Measurements from ENCODE around the gene GTF2A1. TPM values are rescaled to one million over a fixed set of nuclear protein-coding genes. Genes with fewer than 3 reads are reported as not detected.

The GTF2A1 gene
- total and polyA plus RNA-seq, 2 donors from 2014 or later = 4.7 to 27.0 TPM

DNA sequence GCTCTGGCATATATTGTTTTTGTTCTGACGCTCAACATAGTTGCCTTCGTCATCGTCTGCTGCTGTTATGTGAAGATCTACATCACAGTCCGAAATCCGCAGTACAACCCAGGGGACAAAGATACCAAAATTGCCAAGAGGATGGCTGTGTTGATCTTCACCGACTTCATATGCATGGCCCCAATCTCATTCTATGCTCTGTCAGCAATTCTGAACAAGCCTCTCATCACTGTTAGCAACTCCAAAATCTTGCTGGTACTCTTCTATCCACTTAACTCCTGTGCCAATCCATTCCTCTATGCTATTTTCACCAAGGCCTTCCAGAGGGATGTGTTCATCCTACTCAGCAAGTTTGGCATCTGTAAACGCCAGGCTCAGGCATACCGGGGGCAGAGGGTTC is 77.0 kb downstream of the GTF2A1 start:
- intact Hi-C loops (cut with DNase I) = no loop called here
- Histone ChIP-seq H3K4me3 (ENCODE audit: low read length in 3 of 3) (no peak overlapping the region), H3K9me3 (ENCODE audit: control insufficient read depth in 2 of 3, insufficient read depth in 1 of 3, low read length in 3 of 3) (no peaks in the 10 kb centered on the region), H3K36me3 (ENCODE audit: control insufficient read depth in 2 of 3, insufficient read depth in 3 of 3, low read length in 3 of 3) (no peaks in the 10 kb centered on the region), H3K27me3 (ENCODE audit: control insufficient read depth, insufficient read depth, low read length) (no peaks in the 10 kb centered on the region), H3K9ac (ENCODE audit: low read length in 3 of 3) (no peak overlapping the region), H3K4me1 (ENCODE audit: control insufficient read depth in 2 of 3, insufficient read depth in 2 of 3, low read depth in 1 of 3, low read length in 3 of 3) (no peaks in the 10 kb centered on the region), H3K27ac (ENCODE audit: low read depth in 2 of 2, low read length in 2 of 2) (no peak overlapping the region)
- DNase-seq = no peak
- FAIRE-seq = no peak
- TF ChIP-seq, protein P1, sequence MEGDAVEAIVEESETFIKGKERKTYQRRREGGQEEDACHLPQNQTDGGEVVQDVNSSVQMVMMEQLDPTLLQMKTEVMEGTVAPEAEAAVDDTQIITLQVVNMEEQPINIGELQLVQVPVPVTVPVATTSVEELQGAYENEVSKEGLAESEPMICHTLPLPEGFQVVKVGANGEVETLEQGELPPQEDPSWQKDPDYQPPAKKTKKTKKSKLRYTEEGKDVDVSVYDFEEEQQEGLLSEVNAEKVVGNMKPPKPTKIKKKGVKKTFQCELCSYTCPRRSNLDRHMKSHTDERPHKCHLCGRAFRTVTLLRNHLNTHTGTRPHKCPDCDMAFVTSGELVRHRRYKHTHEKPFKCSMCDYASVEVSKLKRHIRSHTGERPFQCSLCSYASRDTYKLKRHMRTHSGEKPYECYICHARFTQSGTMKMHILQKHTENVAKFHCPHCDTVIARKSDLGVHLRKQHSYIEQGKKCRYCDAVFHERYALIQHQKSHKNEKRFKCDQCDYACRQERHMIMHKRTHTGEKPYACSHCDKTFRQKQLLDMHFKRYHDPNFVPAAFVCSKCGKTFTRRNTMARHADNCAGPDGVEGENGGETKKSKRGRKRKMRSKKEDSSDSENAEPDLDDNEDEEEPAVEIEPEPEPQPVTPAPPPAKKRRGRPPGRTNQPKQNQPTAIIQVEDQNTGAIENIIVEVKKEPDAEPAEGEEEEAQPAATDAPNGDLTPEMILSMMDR (IDR thresholded peaks at IDR 0.05; ENCODE audit: borderline replicate concordance, extremely low read depth, insufficient read depth) = no peak

DNA sequence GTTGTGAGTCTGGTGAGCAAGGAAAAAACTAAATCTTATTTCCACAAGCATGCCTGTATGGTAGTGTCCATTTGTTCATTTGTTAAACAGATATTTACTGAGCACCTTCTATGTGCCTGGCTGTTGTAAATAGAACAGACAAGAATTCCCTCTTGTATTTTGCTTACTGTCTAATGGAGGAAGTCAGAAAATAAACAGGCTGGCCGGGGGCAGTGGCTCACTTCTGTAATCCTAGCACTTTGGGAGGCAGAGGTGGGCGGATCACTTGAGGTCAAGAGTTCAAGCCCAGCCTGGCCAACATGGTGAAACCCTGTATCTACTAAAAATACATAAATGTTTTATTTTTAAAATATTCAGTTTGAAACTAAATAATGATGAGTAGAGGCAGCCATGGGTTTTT is 79.3 kb downstream of the GTF2A1 start:
- Histone ChIP-seq H3K9ac (ENCODE audit: low read length in 3 of 3) (no peak overlapping the region), H3K9me3 (ENCODE audit: control insufficient read depth in 2 of 3, insufficient read depth in 1 of 3, low read length in 3 of 3) (no peaks in the 10 kb centered on the region), H3K27me3 (ENCODE audit: control insufficient read depth, insufficient read depth, low read length) (no peaks in the 10 kb centered on the region), H3K4me1 (ENCODE audit: control insufficient read depth in 2 of 3, insufficient read depth in 2 of 3, low read depth in 1 of 3, low read length in 3 of 3) (no peaks in the 10 kb centered on the region), H3K27ac (ENCODE audit: low read depth in 2 of 2, low read length in 2 of 2) (no peak overlapping the region), H3K4me3 (ENCODE audit: low read length in 3 of 3) (no peak overlapping the region), H3K36me3 (ENCODE audit: control insufficient read depth in 2 of 3, insufficient read depth in 3 of 3, low read length in 3 of 3) (no peaks in the 10 kb centered on the region)
- no peak for DNase-seq
- TF ChIP-seq, protein P1 (IDR thresholded peaks at IDR 0.05; ENCODE audit: borderline replicate concordance, extremely low read depth, insufficient read depth) = no peak
- FAIRE-seq = no peak
- intact Hi-C loops (cut with DNase I) = no loop called here

DNA sequence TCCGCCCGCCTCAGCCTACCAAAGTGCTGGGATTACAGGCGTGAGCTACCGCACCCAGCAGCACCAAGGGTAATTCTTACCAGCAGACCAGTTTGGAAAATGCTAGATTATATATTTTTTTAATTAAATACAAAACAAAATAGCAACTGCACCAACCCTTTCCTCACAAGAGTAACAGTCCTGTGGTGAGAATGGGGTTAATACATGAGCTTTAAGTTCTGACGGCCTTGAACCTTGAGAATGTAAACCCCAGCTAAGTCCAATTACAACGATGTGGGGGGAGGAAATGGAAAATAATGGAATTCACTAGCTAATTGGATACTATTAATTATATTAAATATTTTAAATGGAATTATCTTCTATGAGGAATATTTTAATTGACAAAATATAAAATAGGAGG is 82.3 kb downstream of the GTF2A1 start:
- Histone ChIP-seq H3K4me1 (ENCODE audit: control insufficient read depth in 2 of 3, insufficient read depth in 2 of 3, low read depth in 1 of 3, low read length in 3 of 3) (no peaks in the 10 kb centered on the region), H3K9ac (ENCODE audit: low read length in 3 of 3) (no peak overlapping the region), H3K27me3 (ENCODE audit: control insufficient read depth, insufficient read depth, low read length) (no peaks in the 10 kb centered on the region), H3K36me3 (ENCODE audit: control insufficient read depth in 2 of 3, insufficient read depth in 3 of 3, low read length in 3 of 3) (no peaks in the 10 kb centered on the region), H3K9me3 (ENCODE audit: control insufficient read depth in 2 of 3, insufficient read depth in 1 of 3, low read length in 3 of 3) (no peaks in the 10 kb centered on the region), H3K27ac (ENCODE audit: low read depth in 2 of 2, low read length in 2 of 2) (no peak overlapping the region), H3K4me3 (ENCODE audit: low read length in 3 of 3) (no peak overlapping the region)
- TF ChIP-seq, protein P1 (IDR thresholded peaks at IDR 0.05; ENCODE audit: borderline replicate concordance, extremely low read depth, insufficient read depth) = no peak
- no peak for FAIRE-seq
- DNase-seq = no peak
- intact Hi-C loops (cut with DNase I) = no loop called here

DNA sequence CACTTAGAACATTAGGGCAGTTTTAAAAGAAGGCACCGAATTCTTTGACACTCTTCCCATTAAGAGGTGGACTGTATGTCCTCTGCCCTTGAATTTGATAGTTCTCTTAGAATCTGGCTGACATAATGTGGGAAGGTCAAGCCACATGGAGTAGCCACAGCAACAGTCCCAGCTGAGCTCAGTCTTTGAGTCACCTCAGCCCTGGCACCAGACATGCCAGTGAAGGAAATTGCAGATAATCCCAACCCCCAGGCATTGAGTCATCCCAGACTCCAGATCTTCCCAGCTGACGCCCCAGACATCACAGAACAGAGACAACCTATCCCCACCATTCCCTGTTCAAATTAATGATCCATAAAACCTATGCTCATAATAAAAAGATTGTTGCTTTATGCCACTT is 83.4 kb downstream of the GTF2A1 start:
- TF ChIP-seq, protein P1 (IDR thresholded peaks at IDR 0.05; ENCODE audit: borderline replicate concordance, extremely low read depth, insufficient read depth) = no peak
- Histone ChIP-seq H3K27me3 (ENCODE audit: control insufficient read depth, insufficient read depth, low read length) (no peaks in the 10 kb centered on the region), H3K9ac (ENCODE audit: low read length in 3 of 3) (no peak overlapping the region), H3K36me3 (ENCODE audit: control insufficient read depth in 2 of 3, insufficient read depth in 3 of 3, low read length in 3 of 3) (no peaks in the 10 kb centered on the region), H3K4me1 (ENCODE audit: control insufficient read depth in 2 of 3, insufficient read depth in 2 of 3, low read depth in 1 of 3, low read length in 3 of 3) (no peaks in the 10 kb centered on the region), H3K27ac (ENCODE audit: low read depth in 2 of 2, low read length in 2 of 2) (no peak overlapping the region), H3K9me3 (ENCODE audit: control insufficient read depth in 2 of 3, insufficient read depth in 1 of 3, low read length in 3 of 3) (no peaks in the 10 kb centered on the region), H3K4me3 (ENCODE audit: low read length in 3 of 3) (no peak overlapping the region)
- intact Hi-C loops (cut with DNase I) = no loop called here
- no peak for DNase-seq
- no peak for FAIRE-seq

Data from kidney (tissue), 14 donors.